ENCODE data around the gene GPR37L1. TPM values are rescaled to one million over a fixed set of nuclear protein-coding genes. Genes with fewer than 3 reads are reported as not detected.

Gene GPR37L1
- total and polyA plus RNA-seq, 10 of the 15 experiments (the other 5 are each of a cell fraction or from before 2014, with no cell fraction given): under 0.01 to 0.08 (median 0.02) TPM; not detected in 5

DNA sequence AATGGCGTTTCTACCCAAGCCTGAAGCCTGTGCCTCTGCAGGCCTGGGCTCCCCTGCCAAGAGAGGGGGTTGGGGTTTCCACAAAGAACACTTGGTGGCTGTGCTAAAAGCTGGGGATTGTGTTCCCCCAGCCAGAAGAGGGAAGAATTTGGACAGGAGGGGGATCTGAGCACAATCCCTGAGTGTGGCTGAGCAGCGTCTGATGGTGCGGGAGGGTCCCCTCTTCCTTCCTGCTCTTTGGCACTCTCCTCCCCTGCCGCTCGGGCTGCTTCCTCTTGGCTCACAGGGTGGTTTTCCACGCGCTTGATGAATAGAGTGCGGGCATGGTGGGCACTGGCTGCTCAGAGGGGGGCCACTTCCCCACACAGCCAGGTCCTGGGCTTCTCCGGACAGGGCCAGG lies 3.7 kb downstream of the GPR37L1 start:
- H4K20me1 ChIP-seq (ENCODE audit: control insufficient read depth, insufficient read depth): 0 out of 2 replicates have a peak, but pooled peaks cover 3% of the 10 kb centered on the region
- TF ChIP-seq, protein P1, sequence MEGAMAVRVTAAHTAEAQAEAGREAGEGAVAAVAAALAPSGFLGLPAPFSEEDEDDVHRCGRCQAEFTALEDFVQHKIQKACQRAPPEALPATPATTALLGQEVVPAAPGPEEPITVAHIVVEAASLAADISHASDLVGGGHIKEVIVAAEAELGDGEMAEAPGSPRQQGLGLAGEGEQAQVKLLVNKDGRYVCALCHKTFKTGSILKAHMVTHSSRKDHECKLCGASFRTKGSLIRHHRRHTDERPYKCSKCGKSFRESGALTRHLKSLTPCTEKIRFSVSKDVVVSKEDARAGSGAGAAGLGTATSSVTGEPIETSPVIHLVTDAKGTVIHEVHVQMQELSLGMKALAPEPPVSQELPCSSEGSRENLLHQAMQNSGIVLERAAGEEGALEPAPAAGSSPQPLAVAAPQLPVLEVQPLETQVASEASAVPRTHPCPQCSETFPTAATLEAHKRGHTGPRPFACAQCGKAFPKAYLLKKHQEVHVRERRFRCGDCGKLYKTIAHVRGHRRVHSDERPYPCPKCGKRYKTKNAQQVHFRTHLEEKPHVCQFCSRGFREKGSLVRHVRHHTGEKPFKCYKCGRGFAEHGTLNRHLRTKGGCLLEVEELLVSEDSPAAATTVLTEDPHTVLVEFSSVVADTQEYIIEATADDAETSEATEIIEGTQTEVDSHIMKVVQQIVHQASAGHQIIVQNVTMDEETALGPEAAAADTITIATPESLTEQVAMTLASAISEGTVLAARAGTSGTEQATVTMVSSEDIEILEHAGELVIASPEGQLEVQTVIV (IDR thresholded peaks at IDR 0.05; ENCODE audit: borderline replicate concordance, partially characterized antibody): no peak
- no peak for TF ChIP-seq NFIC (IDR thresholded peaks at IDR 0.05; ENCODE audit: low read depth, low read length)
- TF ChIP-seq TCF3 (IDR thresholded peaks at IDR 0.05; ENCODE audit: borderline replicate concordance, insufficient read depth, low read depth, low read length): no peak
- TF ChIP-seq MTA2 (IDR thresholded peaks at IDR 0.05; ENCODE audit: low read depth): no peak
- FAIRE-seq (no peak), DNase-seq (ENCODE audit: low read depth, low spot score) (no peak), ATAC-seq (no peak)
- ChIA-PET CTCF (interaction anchor here (5.3 kb wide), 1 partner anchor 9 kb away, joined by 29 read pairs; no protein-coding TSS in a partner anchor), SMC1A (ENCODE audit: uncharacterized antibody, unreplicated experiment) (no interaction called here), RAD21 (ENCODE audit: unreplicated experiment) (no interaction called here), POLR2A (no interaction called here)
- WGBS (ENCODE audit: insufficient coverage, insufficient replicate concordance, low lambda C conversion rate, missing lambda C conversion rate): 10% methylated on average over 9 of the region's 9 CpGs
- no peak overlapping the region for H3K27ac ChIP-seq (ENCODE audit: control insufficient read depth, insufficient read depth)
- no peaks in the 10 kb centered on the region for H3K36me3 ChIP-seq (ENCODE audit: control insufficient read depth in 2 of 2, insufficient read depth in 2 of 2, low read length in 1 of 2)
- H3K4me1 ChIP-seq (ENCODE audit: control insufficient read depth, insufficient read depth, low read length): no peaks in the 10 kb centered on the region
- H3K9ac ChIP-seq (ENCODE audit: control insufficient read depth, insufficient read depth, low read length): no peak overlapping the region
- no peak overlapping the region for H3K4me2 ChIP-seq (ENCODE audit: control insufficient read depth, insufficient read depth)
- H2AFZ ChIP-seq (ENCODE audit: control insufficient read depth, low read depth, low read length): no peak overlapping the region
- intact Hi-C loops (cut with micrococcal nuclease; ENCODE audit: unreplicated experiment) (no loop called here), in situ Hi-C loops (cut with MboI) (no loop called here)
- no peaks in the 10 kb centered on the region for H3K79me2 ChIP-seq (ENCODE audit: control insufficient read depth, insufficient read depth, low read length)
- no peaks in the 10 kb centered on the region for H3K9me3 ChIP-seq (replicated peaks; ENCODE audit: control insufficient read depth, insufficient read depth, low read length)
- peaks cover 0 to 2% of the 10 kb centered on the region in 2 experiments for H3K27me3 ChIP-seq (replicated peaks in 1 of 2; ENCODE audit: control insufficient read depth in 2 of 2, insufficient read depth in 2 of 2, low read length in 1 of 2)
- no TSS peak for BruUV-seq (replicated peaks)
- H3K4me3 ChIP-seq: no peak overlapping the region

- Histone ChIP-seq H3K27me3 (replicated peaks in 1 of 2; ENCODE audit: control insufficient read depth in 2 of 2, insufficient read depth in 2 of 2, low read length in 1 of 2) (peaks cover 0 to 2% of the 10 kb centered on the region in 2 experiments), H3K9ac (ENCODE audit: control insufficient read depth, insufficient read depth, low read length) (no peak overlapping the region), H3K27ac (ENCODE audit: control insufficient read depth, insufficient read depth) (no peak overlapping the region), H3K4me3 (no peak overlapping the region), H4K20me1 (ENCODE audit: control insufficient read depth, insufficient read depth) (peaks cover 3% of the 10 kb centered on the region; the same call in 1 of the 2 replicates), H3K9me3 (replicated peaks; ENCODE audit: control insufficient read depth, insufficient read depth, low read length) (no peaks in the 10 kb centered on the region), H3K4me1 (ENCODE audit: control insufficient read depth, insufficient read depth, low read length) (no peaks in the 10 kb centered on the region), H3K79me2 (ENCODE audit: control insufficient read depth, insufficient read depth, low read length) (no peaks in the 10 kb centered on the region), H3K4me2 (ENCODE audit: control insufficient read depth, insufficient read depth) (no peak overlapping the region), H3K36me3 (ENCODE audit: control insufficient read depth in 2 of 2, insufficient read depth in 2 of 2, low read length in 1 of 2) (no peaks in the 10 kb centered on the region; a peak in 2 of 4 replicates), H2AFZ (ENCODE audit: control insufficient read depth, low read depth, low read length) (no peak overlapping the region)
- RAD21 ChIA-PET (ENCODE audit: unreplicated experiment): no interaction called here
- CTCF ChIA-PET: interaction anchor here (5.3 kb wide), 1 partner anchor 9 kb away, joined by 29 read pairs; no protein-coding TSS in a partner anchor
- POLR2A ChIA-PET: no interaction called here
- WGBS (ENCODE audit: insufficient coverage, insufficient replicate concordance, low lambda C conversion rate, missing lambda C conversion rate): 71% methylated on average over 6 of the region's 6 CpGs
- ATAC-seq: no peak
- intact Hi-C loops (cut with micrococcal nuclease; ENCODE audit: unreplicated experiment) (no loop called here), in situ Hi-C loops (cut with MboI) (no loop called here)
- FAIRE-seq: no peak
- DNase-seq (ENCODE audit: low read depth, low spot score): no peak
- BruUV-seq (replicated peaks): no TSS peak
- SMC1A ChIA-PET (ENCODE audit: uncharacterized antibody, unreplicated experiment): no interaction called here
- TF ChIP-seq TARDBP (IDR thresholded peaks at IDR 0.05; ENCODE audit: borderline replicate concordance) (no peak), NR2C2 (IDR thresholded peaks at IDR 0.05; ENCODE audit: borderline replicate concordance, control insufficient read depth, insufficient read length, low read depth) (no peak), FOXK2 (IDR thresholded peaks at IDR 0.05) (no peak), EGR1 (IDR thresholded peaks at IDR 0.05; ENCODE audit: borderline replicate concordance in 1 of 2, low read depth in 2 of 2, low read length in 2 of 2) (no peak), EP300 (IDR thresholded peaks at IDR 0.05; ENCODE audit: borderline replicate concordance in 1 of 2, control insufficient read depth in 1 of 2, low read depth in 2 of 2, low read length in 2 of 2) (no peak)
- TF ChIP-seq, protein P2, sequence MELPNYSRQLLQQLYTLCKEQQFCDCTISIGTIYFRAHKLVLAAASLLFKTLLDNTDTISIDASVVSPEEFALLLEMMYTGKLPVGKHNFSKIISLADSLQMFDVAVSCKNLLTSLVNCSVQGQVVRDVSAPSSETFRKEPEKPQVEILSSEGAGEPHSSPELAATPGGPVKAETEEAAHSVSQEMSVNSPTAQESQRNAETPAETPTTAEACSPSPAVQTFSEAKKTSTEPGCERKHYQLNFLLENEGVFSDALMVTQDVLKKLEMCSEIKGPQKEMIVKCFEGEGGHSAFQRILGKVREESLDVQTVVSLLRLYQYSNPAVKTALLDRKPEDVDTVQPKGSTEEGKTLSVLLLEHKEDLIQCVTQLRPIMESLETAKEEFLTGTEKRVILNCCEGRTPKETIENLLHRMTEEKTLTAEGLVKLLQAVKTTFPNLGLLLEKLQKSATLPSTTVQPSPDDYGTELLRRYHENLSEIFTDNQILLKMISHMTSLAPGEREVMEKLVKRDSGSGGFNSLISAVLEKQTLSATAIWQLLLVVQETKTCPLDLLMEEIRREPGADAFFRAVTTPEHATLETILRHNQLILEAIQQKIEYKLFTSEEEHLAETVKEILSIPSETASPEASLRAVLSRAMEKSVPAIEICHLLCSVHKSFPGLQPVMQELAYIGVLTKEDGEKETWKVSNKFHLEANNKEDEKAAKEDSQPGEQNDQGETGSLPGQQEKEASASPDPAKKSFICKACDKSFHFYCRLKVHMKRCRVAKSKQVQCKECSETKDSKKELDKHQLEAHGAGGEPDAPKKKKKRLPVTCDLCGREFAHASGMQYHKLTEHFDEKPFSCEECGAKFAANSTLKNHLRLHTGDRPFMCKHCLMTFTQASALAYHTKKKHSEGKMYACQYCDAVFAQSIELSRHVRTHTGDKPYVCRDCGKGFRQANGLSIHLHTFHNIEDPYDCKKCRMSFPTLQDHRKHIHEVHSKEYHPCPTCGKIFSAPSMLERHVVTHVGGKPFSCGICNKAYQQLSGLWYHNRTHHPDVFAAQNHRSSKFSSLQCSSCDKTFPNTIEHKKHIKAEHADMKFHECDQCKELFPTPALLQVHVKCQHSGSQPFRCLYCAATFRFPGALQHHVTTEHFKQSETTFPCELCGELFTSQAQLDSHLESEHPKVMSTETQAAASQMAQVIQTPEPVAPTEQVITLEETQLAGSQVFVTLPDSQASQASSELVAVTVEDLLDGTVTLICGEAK (IDR thresholded peaks at IDR 0.05; ENCODE audit: borderline replicate concordance): no peak
These were observed 4.3 kb downstream of the GPR37L1 start for GRCh38 chr1:202127061-202127460.
